ENCODE results near the gene BMPR1A. TPM values are rescaled to one million over a fixed set of nuclear protein-coding genes. Genes with fewer than 3 reads are reported as not detected.
"Not testable (repeated sequence)": the region's sequence is repeated elsewhere in the genome, so short reads cannot be mapped to it uniquely, and the experiment has no call there.

The BMPR1A gene
- total RNA-seq, 2 experiments from 2014 or later, result 8.0 to 9.8 TPM

DNA sequence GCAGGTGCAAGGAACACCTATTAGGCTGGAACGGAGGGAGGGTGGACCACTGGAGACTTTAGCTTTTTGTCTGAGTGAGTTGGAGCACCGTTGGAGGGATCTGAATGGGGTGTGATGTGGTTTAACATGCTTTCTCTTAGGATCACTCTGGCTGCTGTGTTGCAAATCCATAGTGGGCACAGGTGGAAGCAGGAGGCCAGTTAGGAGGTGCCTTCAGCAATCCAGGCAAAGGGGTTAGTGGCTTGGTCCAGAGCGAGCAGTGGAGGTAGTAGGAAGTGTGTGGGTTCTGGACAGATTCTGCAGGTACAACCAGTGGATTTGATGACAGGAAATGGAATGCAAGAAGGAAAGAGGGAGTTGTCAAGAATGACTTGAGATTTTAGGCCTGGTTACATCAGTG lies 106.0 kb downstream of the BMPR1A start:
- no peaks in the 10 kb centered on the region for H3K9me3 Mint-ChIP-seq (ENCODE audit: insufficient read depth)
- ChIA-PET CTCF (no interaction called here), POLR2A (no interaction called here)
- ATAC-seq, result no peak
- H3K4me3 Mint-ChIP-seq, result no peak overlapping the region
- H3K36me3 Mint-ChIP-seq (ENCODE audit: low read depth), result no peaks in the 10 kb centered on the region
- H3K27me3 Mint-ChIP-seq (ENCODE audit: low read depth), result no peaks in the 10 kb centered on the region
- no peaks in the 10 kb centered on the region for H3K4me1 Mint-ChIP-seq (ENCODE audit: low read depth)
- H3K27ac Mint-ChIP-seq, result no peak overlapping the region
- no peak for DNase-seq

DNA sequence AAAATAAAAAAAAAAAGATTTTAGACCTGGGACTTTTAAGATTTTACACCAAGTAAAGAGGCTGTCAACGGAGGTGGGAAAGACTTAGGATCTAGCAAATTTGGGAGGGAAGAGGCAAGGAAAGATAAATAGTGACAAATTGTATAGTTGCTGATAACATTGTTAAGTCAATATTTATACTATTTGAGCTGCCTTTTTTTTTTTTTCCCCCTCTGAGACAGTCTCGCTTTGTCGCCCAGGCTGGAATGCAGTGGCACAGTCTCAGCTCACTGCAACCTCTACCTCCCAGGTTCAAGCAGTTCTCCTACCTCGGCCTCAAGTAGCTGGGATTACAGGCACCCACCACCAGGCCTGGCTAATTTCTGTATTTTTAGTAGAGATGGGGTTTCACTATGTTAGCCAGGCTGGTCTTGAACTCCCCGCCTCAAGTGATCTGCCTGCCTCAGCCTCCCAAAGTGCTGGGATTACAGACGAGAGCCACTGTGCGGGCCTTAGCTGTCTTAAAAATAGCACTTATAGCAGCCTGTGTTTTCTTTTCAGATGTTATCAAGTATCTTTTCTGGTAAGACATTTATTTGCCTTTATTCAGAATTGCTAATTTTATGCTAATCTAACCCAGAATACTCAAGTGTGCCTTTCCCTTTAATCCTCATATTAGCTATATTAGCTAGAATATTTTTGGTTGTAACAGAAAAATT lies 106.5 kb downstream of the BMPR1A start:
- no peak overlapping the region for H3K4me3 Mint-ChIP-seq
- ATAC-seq (no peak), DNase-seq (no peak)
- CTCF ChIA-PET, result no interaction called here
- no peaks in the 10 kb centered on the region for H3K36me3 Mint-ChIP-seq (ENCODE audit: low read depth)
- no peak overlapping the region for H3K27ac Mint-ChIP-seq
- POLR2A ChIA-PET, result no interaction called here
- no peaks in the 10 kb centered on the region for H3K4me1 Mint-ChIP-seq (ENCODE audit: low read depth)
- no peaks in the 10 kb centered on the region for H3K9me3 Mint-ChIP-seq (ENCODE audit: insufficient read depth)
- H3K27me3 Mint-ChIP-seq (ENCODE audit: low read depth), result no peaks in the 10 kb centered on the region

DNA sequence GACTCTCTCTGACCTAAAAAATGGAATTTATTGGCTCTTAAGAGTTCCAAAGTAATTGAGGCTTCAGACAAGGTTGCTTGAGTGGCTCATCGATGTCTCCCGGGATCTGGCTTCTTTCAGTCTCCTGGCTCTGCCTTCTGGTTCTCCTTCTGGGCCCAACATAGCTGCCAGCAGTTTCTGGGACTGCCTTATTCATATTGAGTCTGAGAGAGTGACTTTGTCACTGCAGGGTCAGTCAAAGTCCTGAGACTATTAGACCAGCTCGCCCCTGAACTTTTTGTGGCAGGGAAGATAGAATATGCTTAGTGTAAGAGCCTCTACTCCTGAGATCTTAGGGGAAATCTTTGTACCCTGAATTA lies 107.0 kb downstream of the BMPR1A start:
- H3K4me3 Mint-ChIP-seq, result no peak overlapping the region
- no peaks in the 10 kb centered on the region for H3K4me1 Mint-ChIP-seq (ENCODE audit: low read depth)
- ATAC-seq (no peak), DNase-seq (no peak)
- CTCF ChIA-PET, result no interaction called here
- no peaks in the 10 kb centered on the region for H3K36me3 Mint-ChIP-seq (ENCODE audit: low read depth)
- no peak overlapping the region for H3K27ac Mint-ChIP-seq
- POLR2A ChIA-PET, result no interaction called here
- H3K9me3 Mint-ChIP-seq (ENCODE audit: insufficient read depth), result no peaks in the 10 kb centered on the region
- H3K27me3 Mint-ChIP-seq (ENCODE audit: low read depth), result no peaks in the 10 kb centered on the region

DNA sequence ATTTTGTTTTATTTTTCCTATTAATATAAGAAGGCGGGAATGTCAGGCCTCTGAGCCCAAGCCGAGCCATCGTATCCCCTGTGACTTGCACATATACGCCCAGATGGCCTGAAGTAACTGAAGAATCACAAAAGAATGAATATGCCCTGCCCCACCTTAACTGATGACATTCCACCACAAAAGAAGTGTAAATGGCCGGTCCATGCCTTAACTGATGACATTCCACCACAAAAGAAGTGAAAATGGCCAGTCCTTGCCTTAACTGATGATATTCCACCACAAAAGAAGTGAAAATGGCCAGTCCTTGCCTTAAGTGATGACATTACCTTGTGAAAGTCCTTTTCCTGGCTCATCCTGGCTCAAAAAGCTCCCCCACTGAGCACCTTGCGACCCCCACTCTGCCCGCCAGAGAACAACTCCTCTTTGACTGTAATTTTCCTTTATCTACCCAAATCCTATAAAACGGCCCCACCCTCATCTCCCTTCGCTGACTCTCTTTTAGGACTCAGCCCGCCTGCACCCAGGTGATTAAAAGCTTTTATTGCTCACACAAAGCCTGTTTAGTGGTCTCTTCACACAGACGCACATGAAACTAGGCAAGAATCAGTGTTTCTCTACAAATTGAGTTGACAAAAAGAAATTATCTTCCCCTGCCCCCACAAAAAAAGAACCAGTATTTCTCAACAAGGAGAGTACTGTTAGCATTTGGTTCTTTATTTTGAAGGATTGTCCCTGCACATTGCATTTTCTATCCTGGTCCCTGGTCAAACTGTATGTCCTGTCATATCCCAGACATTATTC lies 108.8 kb downstream of the BMPR1A start:
- H3K4me3 Mint-ChIP-seq; H3K9me3 Mint-ChIP-seq (ENCODE audit: insufficient read depth); H3K27me3 Mint-ChIP-seq (ENCODE audit: low read depth); H3K4me1 Mint-ChIP-seq (ENCODE audit: low read depth); POLR2A ChIA-PET; CTCF ChIA-PET; ATAC-seq; H3K27ac Mint-ChIP-seq; H3K36me3 Mint-ChIP-seq (ENCODE audit: low read depth); DNase-seq: not testable (repeated sequence)

DNA sequence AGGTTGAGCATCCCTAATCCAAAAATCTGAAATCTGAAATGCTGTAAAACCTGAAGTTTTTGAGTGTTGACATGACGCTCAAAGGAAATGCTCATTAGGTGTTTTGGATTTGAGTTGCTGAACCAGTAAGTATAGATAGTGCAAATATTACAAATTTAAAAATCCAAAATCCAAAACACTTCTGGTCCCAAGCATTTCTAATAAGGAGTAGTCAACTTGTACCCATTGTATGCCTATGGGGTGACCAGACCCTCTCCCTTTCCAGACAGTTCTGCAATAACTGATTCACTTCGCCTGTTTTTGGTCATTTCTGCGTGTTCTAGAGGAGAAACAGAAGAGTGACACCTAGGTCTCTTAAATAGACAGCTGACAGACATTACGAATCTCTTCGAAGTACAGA lies 110.7 kb downstream of the BMPR1A start:
- Mint-ChIP-seq H3K36me3 (ENCODE audit: low read depth) (no peaks in the 10 kb centered on the region), H3K27me3 (ENCODE audit: low read depth) (no peaks in the 10 kb centered on the region), H3K4me1 (ENCODE audit: low read depth) (no peaks in the 10 kb centered on the region), H3K27ac (no peak overlapping the region), H3K4me3 (no peak overlapping the region), H3K9me3 (ENCODE audit: insufficient read depth) (no peaks in the 10 kb centered on the region)
- ChIA-PET CTCF (no interaction called here), POLR2A (no interaction called here)
- DNase-seq, result no peak
- no peak for ATAC-seq

DNA sequence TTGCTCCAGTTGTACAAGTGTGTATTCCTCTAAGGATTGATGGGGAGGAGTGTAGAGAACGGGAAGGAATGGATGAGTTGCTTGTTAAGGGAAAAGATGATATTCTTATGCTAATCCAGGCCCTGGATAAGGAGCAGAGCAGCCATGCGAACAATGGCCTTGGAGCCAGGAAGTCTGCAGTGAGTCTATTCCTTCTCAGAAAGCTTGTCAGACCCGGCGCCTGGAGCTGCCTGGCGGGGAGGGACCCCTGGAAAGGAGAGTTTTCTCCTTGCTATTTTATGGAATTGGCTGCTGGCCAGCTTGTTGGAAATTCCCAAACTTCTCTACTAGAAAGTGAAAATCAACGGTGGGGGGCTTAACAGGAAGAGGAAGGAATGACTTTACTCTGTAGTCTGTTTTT lies 111.9 kb downstream of the BMPR1A start:
- H3K4me1 Mint-ChIP-seq (ENCODE audit: low read depth), result no peaks in the 10 kb centered on the region
- no peaks in the 10 kb centered on the region for H3K36me3 Mint-ChIP-seq (ENCODE audit: low read depth)
- no peak overlapping the region for H3K4me3 Mint-ChIP-seq
- H3K27ac Mint-ChIP-seq, result no peak overlapping the region
- ChIA-PET CTCF (no interaction called here), POLR2A (no interaction called here)
- no peaks in the 10 kb centered on the region for H3K9me3 Mint-ChIP-seq (ENCODE audit: insufficient read depth)
- DNase-seq (no peak), ATAC-seq (no peak)
- no peaks in the 10 kb centered on the region for H3K27me3 Mint-ChIP-seq (ENCODE audit: low read depth)

DNA sequence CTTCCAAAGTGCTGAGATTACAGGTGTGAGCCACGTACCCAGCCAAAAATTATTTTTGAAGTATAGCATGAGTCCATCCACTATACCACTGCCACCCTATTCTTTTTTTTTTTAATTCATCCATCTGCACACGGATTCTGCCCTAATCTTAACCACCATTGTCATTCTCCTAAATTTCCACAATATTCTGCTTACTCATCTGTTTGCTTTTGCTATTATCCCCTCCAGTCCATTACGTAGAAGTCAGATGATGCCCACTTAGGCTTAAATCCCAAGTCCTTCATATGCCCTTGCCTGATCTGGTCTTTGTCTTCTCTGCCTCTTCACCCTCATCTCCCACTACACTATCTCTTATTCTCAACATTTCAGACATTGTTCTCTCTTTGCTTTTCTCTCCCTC lies 114.3 kb downstream of the BMPR1A start:
- H3K27me3 Mint-ChIP-seq (ENCODE audit: low read depth), result no peaks in the 10 kb centered on the region
- POLR2A ChIA-PET, result no interaction called here
- ATAC-seq (no peak), DNase-seq (no peak)
- no peak overlapping the region for H3K27ac Mint-ChIP-seq
- H3K9me3 Mint-ChIP-seq (ENCODE audit: insufficient read depth), result no peaks in the 10 kb centered on the region
- H3K36me3 Mint-ChIP-seq (ENCODE audit: low read depth), result no peaks in the 10 kb centered on the region
- CTCF ChIA-PET, result no interaction called here
- no peak overlapping the region for H3K4me3 Mint-ChIP-seq
- no peaks in the 10 kb centered on the region for H3K4me1 Mint-ChIP-seq (ENCODE audit: low read depth)

DNA sequence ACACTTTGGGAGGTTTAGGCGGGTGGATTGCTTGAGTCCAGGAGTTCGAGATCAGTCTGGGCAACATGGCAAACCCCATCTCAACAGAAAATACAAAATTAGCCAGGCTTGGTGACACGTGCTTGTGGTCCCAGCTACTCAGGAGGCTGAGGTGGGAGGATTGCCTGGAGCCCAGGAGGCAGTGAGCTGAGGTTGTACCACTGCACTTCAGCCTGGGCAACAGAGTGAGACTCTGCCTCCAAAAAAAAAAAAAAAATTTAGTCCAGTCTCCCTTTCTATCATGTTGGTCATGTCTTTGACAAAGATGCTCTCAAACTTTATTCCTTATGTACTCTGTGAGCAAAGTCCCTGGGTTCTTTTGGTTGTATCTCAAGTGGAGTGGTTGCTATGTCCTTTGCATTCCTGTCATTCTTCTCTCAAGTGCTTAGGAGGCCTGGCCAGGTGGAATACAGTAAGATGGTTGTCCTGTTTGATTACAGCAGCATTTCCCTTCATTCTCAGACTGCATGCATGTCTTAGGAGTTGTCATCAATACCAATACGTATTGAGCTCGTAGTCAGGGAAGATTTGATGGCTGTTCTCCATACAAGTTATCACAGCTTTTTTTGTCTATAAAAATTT lies 115.3 kb downstream of the BMPR1A start:
- Mint-ChIP-seq H3K36me3 (ENCODE audit: low read depth) (no peaks in the 10 kb centered on the region), H3K27ac (no peak overlapping the region), H3K4me3 (no peak overlapping the region), H3K9me3 (ENCODE audit: insufficient read depth) (no peaks in the 10 kb centered on the region), H3K4me1 (ENCODE audit: low read depth) (no peaks in the 10 kb centered on the region), H3K27me3 (ENCODE audit: low read depth) (no peaks in the 10 kb centered on the region)
- ChIA-PET POLR2A (no interaction called here), CTCF (no interaction called here)
- no peak for DNase-seq
- ATAC-seq, result no peak

DNA sequence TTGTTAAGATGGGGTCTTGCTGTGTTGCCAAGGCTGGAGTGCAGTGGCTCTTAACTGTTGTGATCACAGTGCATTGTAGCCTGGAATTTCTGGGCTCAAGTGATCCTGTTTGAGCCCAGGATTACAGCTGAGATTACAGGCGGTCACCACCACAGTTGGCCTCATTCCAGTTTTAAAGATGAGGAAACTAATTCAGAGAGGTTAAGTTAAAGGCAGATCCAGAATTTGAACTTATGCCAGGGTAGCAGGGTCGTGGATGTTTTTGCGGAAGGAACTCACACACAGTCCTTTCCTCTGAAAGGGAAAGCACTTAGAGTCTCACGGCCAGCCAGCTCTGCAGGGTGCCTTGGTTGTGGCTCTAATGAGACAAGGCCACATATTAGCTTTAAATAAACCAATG lies 116.3 kb downstream of the BMPR1A start:
- H3K4me3 Mint-ChIP-seq, result no peak overlapping the region
- no peak overlapping the region for H3K27ac Mint-ChIP-seq
- ATAC-seq, result no peak
- no peaks in the 10 kb centered on the region for H3K27me3 Mint-ChIP-seq (ENCODE audit: low read depth)
- ChIA-PET CTCF (no interaction called here), POLR2A (no interaction called here)
- H3K9me3 Mint-ChIP-seq (ENCODE audit: insufficient read depth), result no peaks in the 10 kb centered on the region
- DNase-seq, result no peak
- H3K36me3 Mint-ChIP-seq (ENCODE audit: low read depth), result no peaks in the 10 kb centered on the region
- no peaks in the 10 kb centered on the region for H3K4me1 Mint-ChIP-seq (ENCODE audit: low read depth)

DNA sequence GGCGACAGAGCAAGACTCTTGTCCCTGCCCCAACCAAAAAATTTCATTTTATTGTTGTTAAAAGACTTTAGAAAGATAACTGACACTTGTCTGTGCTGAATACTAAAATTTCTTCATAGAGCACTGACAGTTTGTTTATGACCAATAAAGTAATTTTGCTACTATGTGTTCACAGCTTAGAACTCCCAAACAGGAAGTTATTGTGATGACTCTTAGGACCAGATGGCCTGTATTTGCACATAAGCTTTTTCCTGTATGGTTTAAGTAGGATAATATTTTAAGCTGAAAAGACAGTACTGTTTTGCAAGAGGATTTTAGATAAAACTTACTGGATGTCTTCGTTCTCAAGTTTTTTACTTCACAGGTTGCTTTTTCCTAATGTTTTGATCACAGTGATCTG lies 120.3 kb downstream of the BMPR1A start:
- Mint-ChIP-seq H3K36me3 (ENCODE audit: low read depth) (no peaks in the 10 kb centered on the region), H3K27me3 (ENCODE audit: low read depth) (no peaks in the 10 kb centered on the region), H3K4me3 (no peak overlapping the region), H3K27ac (no peak overlapping the region), H3K9me3 (ENCODE audit: insufficient read depth) (no peaks in the 10 kb centered on the region), H3K4me1 (ENCODE audit: low read depth) (peaks cover 10% of the 10 kb centered on the region)
- ATAC-seq (no peak), DNase-seq (no peak)
- ChIA-PET CTCF (interaction anchor here (1.7 kb wide), 1 partner anchor 35 kb away, joined by 3 read pairs; no protein-coding TSS in a partner anchor), POLR2A (no interaction called here)

DNA sequence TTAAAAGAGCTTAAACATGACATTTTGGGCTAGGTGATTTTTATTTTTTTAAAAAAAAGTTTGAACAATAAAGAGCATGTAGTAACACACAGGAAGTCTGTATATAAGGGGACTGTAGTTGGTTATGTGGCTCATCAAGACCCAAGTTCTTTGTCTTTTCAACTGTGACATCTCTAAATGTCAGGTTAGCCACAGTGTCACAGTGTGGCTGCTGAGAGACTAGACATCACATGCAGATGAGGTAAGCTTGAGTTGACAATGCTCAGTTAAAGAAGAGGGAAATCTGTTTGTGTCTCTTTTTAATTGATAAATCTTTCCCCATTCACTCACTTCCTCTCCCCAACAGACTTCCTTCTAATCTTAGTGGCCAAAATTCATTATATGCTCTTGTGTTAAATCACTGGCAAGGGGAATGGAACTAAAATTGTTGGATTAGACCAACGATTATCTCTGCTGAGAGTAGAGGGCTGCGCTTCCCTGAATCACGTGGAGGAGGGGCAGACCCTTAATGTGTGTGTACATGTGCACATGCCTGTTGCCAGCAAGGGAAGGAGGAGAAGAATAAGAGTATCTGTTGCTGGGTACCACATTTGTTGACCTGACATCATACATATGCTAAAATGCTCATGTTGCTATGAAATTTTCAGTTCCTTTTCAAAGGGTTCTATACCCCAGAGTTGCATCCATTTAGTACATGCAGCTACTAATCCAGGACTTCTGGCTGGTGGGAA lies 122.7 kb downstream of the BMPR1A start:
- no peak overlapping the region for H3K27ac Mint-ChIP-seq

DNA sequence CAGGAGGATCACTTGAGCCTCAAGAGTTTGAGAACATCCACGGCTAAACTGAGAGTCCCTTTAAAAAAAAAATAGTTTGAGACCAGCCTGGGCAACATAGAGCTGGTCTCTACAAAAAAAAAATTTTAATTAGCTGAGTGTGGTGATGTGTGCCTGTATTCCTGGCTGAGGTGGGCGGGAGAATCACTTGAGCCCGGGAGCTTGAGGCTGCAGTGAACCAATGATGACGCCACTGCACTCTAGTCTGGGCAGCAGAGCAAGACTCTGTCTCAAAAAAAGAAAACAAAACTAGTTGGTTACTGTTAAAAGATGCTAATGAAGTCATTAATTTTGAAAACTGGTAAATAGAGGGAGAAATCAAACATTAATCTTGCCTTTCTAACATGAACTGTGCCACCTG lies 124.6 kb downstream of the BMPR1A start:
- ChIA-PET POLR2A (no interaction called here), CTCF (no interaction called here)
- ATAC-seq, result no peak
- Mint-ChIP-seq H3K9me3 (ENCODE audit: insufficient read depth) (no peaks in the 10 kb centered on the region), H3K4me3 (no peak overlapping the region), H3K36me3 (ENCODE audit: low read depth) (no peaks in the 10 kb centered on the region), H3K27ac (no peak overlapping the region), H3K4me1 (ENCODE audit: low read depth) (peaks cover 10% of the 10 kb centered on the region), H3K27me3 (ENCODE audit: low read depth) (no peaks in the 10 kb centered on the region)
- DNase-seq, result no peak

More for the DNA sequence above, 122.7 kb downstream of the BMPR1A start:
- Mint-ChIP-seq H3K27me3 (ENCODE audit: low read depth) (no peaks in the 10 kb centered on the region), H3K9me3 (ENCODE audit: insufficient read depth) (no peaks in the 10 kb centered on the region), H3K4me3 (no peak overlapping the region), H3K4me1 (ENCODE audit: low read depth) (peaks cover 10% of the 10 kb centered on the region), H3K36me3 (ENCODE audit: low read depth) (no peaks in the 10 kb centered on the region)
- CTCF ChIA-PET, result interaction anchor here (1.3 to 1.9 kb wide), 3 partner anchors 9 to 123 kb away, joined by 3 to 6 read pairs (median 5); partner anchors contain the start of gene BMPR1A
- ATAC-seq, result peak; percentile 44
- peak; percentile 25 for DNase-seq
- POLR2A ChIA-PET, result no interaction called here
